IMR-90 (cell line): Measurements from ENCODE around the gene PDE4DIP. TPM values are rescaled to one million over a fixed set of nuclear protein-coding genes. Genes with fewer than 3 reads are reported as not detected.
"Not testable (repeated sequence)": the region's sequence is repeated elsewhere in the genome, so short reads cannot be mapped to it uniquely, and the experiment has no call there.

Experiments used
- ATAC-seq: fragments of 200-7000 bp; cut with Tn5 transposase; 2 replicates; pipeline ENCODE4 v1.9.1; 2020; ENCODE audit warnings: low read depth, mild to moderate bottlenecking, moderate library complexity
- BruUV-seq: library from RNA; stranded (reverse); fragments of 400-500 nt; replicated peaks from 2 replicates; lab custom pipeline; 2021; lab: Mats Ljungman, UMichigan
- CTCF ChIA-PET: fragments of 300-600 bp; formaldehyde crosslinking; extraction: SDS; loops from one replicate; lab custom pipeline; 2021; ENCODE audit warnings: antibody characterized with exemption; lab: Yijun Ruan, JAX
- POLR2A ChIA-PET: fragments of 300-600 bp; sonication (Branson Sonifier 250); formaldehyde crosslinking; loops from one replicate; lab custom pipeline; 2022; ENCODE audit warnings: antibody characterized with exemption; ENCODE audit not compliant: unreplicated experiment; lab: Charles Lee
- DNase-seq: peaks from one replicate; pipeline ENCODE4 v3.0.0; 2013
- H2AFZ ChIP-seq: replicated peaks from 2 replicates; pipeline ENCODE3; 2013; ENCODE audit warnings: low read length, mild to moderate bottlenecking; ENCODE audit not compliant: poor library complexity
- H2AK5ac ChIP-seq: 2 replicates; pipeline ENCODE4 v1.6.1; 2013; ENCODE audit warnings: low read depth, low read length, inconsistent platforms
- H2AK9ac ChIP-seq: replicated peaks from 2 replicates; pipeline ENCODE3; 2013; ENCODE audit warnings: mild to moderate bottlenecking, low read depth, low read length, moderate library complexity; ENCODE audit not compliant: poor library complexity
- H2BK120ac ChIP-seq: 2 replicates; pipeline ENCODE4 v1.6.1; 2013; ENCODE audit warnings: low read depth, low read length, inconsistent platforms
- H2BK15ac ChIP-seq: 3 replicates; pipeline ENCODE4 v1.6.1; 2013; ENCODE audit warnings: low read depth, low read length, inconsistent platforms
- H2BK20ac ChIP-seq: 2 replicates; pipeline ENCODE4 v1.6.1; 2013; ENCODE audit warnings: low read depth, mild to moderate bottlenecking, inconsistent platforms, low read length, moderate library complexity
- H2BK5ac ChIP-seq: 2 replicates; pipeline ENCODE4 v1.6.1; 2013; ENCODE audit warnings: mild to moderate bottlenecking, low read depth, low read length, inconsistent platforms; ENCODE audit not compliant: poor library complexity, severe bottlenecking
- H3K14ac ChIP-seq: replicated peaks from 2 replicates; pipeline ENCODE4 v1.6.1; 2013; ENCODE audit warnings: low read depth, low read length, inconsistent platforms
- H3K18ac ChIP-seq: 2 replicates; pipeline ENCODE4 v1.6.1; 2013; ENCODE audit warnings: low read depth, low read length, control low read depth
- H3K23ac ChIP-seq: 2 replicates; pipeline ENCODE4 v1.6.1; 2013; ENCODE audit warnings: low read depth, low read length, inconsistent platforms
- H3K27ac ChIP-seq: 2 replicates; pipeline ENCODE4 v1.5.1; 2013; ENCODE audit warnings: mild to moderate bottlenecking, control low read depth, low read length; ENCODE audit not compliant: insufficient read depth
- H3K27me3 ChIP-seq: 2 replicates; pipeline ENCODE4 v1.6.1; 2013; ENCODE audit warnings: low read length; ENCODE audit not compliant: control insufficient read depth, insufficient read depth
- H3K36me3 ChIP-seq: 2 replicates; pipeline ENCODE4 v1.6.1; 2013; ENCODE audit warnings: low read length, mixed read lengths; ENCODE audit not compliant: control insufficient read depth, insufficient read depth
- H3K4ac ChIP-seq: 2 replicates; pipeline ENCODE4 v1.6.1; 2013; ENCODE audit warnings: low read depth, low read length, inconsistent platforms
- H3K4me1 ChIP-seq: 2 replicates; pipeline ENCODE4 v1.6.1; 2013; ENCODE audit warnings: low read length, mixed read lengths; ENCODE audit not compliant: control insufficient read depth, insufficient read depth
- H3K4me2 ChIP-seq: 2 replicates; pipeline ENCODE4 v1.6.1; 2013; ENCODE audit warnings: low read depth, mild to moderate bottlenecking, control low read depth, low read length, moderate library complexity
- H3K4me3 ChIP-seq: 2 replicates; pipeline ENCODE4 v1.5.1; 2013; ENCODE audit warnings: low read depth, mild to moderate bottlenecking, control low read depth, low read length, moderate library complexity; ENCODE audit not compliant: insufficient read depth
- H3K56ac ChIP-seq: 2 replicates; pipeline ENCODE4 v1.6.1; 2013; ENCODE audit warnings: low read length, inconsistent platforms; ENCODE audit not compliant: insufficient read depth; ENCODE audit errors: extremely low read depth
- H3K79me1 ChIP-seq, 2 experiments: 2 replicates each; pipeline ENCODE4 v1.6.1; 2013; ENCODE audit warnings: low read length in 2 of 2, inconsistent platforms in 1 of 2, low read depth in 1 of 2
- H3K9ac ChIP-seq: 2 replicates; pipeline ENCODE4 v1.6.1; 2013; ENCODE audit warnings: low read depth, low read length, control low read depth
- H3K9me1 ChIP-seq: 2 replicates; pipeline ENCODE4 v1.6.1; 2013; ENCODE audit warnings: low read length, inconsistent platforms; ENCODE audit not compliant: insufficient read depth
- H3K9me3 ChIP-seq: 2 replicates; pipeline ENCODE4 v1.6.1; 2013; ENCODE audit warnings: low read length; ENCODE audit not compliant: control insufficient read depth, insufficient read depth
- H4K20me1 ChIP-seq: 2 replicates; pipeline ENCODE4 v1.6.1; 2013; ENCODE audit warnings: low read length, inconsistent platforms; ENCODE audit not compliant: insufficient read depth
- H4K5ac ChIP-seq: 2 replicates; pipeline ENCODE4 v1.6.1; 2013; ENCODE audit warnings: mild to moderate bottlenecking, low read depth, low read length, control low read depth
- H4K8ac ChIP-seq, 2 experiments: 2 replicates each; pipeline ENCODE4 v1.6.1; 2013; ENCODE audit warnings: low read depth in 2 of 2, low read length in 2 of 2, control low read depth in 1 of 2, inconsistent platforms in 1 of 2
- H4K91ac ChIP-seq: 2 replicates; pipeline ENCODE4 v1.6.1; 2013; ENCODE audit warnings: low read depth, low read length, inconsistent platforms; ENCODE audit not compliant: insufficient read depth
- WGBS, 2 experiments: methylation state at CpG; one replicate each; pipeline versions ENCODE4 v1.1.5 to v1.1.7; 2013; ENCODE audit warnings: missing lambda C conversion rate in 2 of 2; ENCODE audit not compliant: insufficient read length in 1 of 2; ENCODE audit errors: extremely low coverage in 2 of 2; 5-methylcytosine and 5-hydroxymethylcytosine counted together
- dilution Hi-C: fragments of 300-500 bp; cut with HindIII; formaldehyde crosslinking; loops from one replicate; pipeline ENCODE4 v1.14.3; 2018; ENCODE audit warnings: low sequenced_read_pairs; ENCODE audit not compliant: unreplicated experiment
- in situ Hi-C: fragments of 300-500 bp; cut with MboI; formaldehyde crosslinking; loops from 3 replicates; pipeline ENCODE4 v1.14.3; 2019; ENCODE audit warnings: low sequenced_read_pairs, inconsistent platforms, mixed read lengths
- intact Hi-C: fragments of 100-400 bp; cut with micrococcal nuclease; formaldehyde crosslinking; loops from 2 replicates; pipeline ENCODE4 v1.10.0; 2022
- polyA plus RNA-seq, 3 experiments: library from polyadenylated mRNA; depleted of rRNA; stranded (reverse); fragments of >200 nt; gene quantifications; 2 replicates each; pipeline ENCODE4 v1.2.3, GENCODE V29; 2012; ENCODE audit warnings: low replicate concordance in 1 of 3
- total RNA-seq: library from RNA; depleted of rRNA; stranded (reverse); fragments of >200 nt; gene quantifications from 2 replicates; pipeline ENCODE4 v1.2.3, GENCODE V29; 2012

PDE4DIP gene
- total and polyA plus RNA-seq, 2 of the 4 experiments (the other 2 are of a cell fraction): 36.7 to 74.4 TPM

DNA sequence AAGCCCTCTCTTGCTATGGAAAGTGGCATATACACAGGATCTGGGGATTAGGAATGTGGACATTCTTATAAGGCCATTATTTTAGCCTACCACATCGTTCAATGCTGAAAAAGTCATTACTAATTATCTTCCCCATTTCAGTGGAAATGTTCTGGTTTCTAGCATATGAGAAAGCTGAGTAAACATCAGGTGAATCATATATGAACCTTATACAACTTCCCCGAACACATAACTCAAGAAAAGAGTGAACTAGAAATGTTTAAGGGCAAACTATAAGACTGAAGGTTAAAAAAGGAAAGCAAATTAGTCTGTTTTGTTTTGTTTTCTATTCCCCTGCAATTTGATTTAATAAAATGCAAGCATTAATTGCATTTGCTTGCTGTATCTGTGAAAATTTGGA is 6.1 kb downstream of the PDE4DIP start:
- H3K18ac ChIP-seq, dilution Hi-C loops, H3K23ac ChIP-seq, H3K56ac ChIP-seq, H2BK5ac ChIP-seq, POLR2A ChIA-PET, H2BK120ac ChIP-seq, H4K91ac ChIP-seq, H4K5ac ChIP-seq, intact Hi-C loops, H2AK5ac ChIP-seq, H4K20me1 ChIP-seq, BruUV-seq, H3K4me2 ChIP-seq, ATAC-seq, H2BK20ac ChIP-seq, DNase-seq, H3K9me1 ChIP-seq, H3K27me3 ChIP-seq, H3K36me3 ChIP-seq, in situ Hi-C loops, H4K8ac ChIP-seq, H3K9me3 ChIP-seq, H3K14ac ChIP-seq, H3K4me1 ChIP-seq, H3K4me3 ChIP-seq, H3K27ac ChIP-seq, H3K79me1 ChIP-seq, H3K9ac ChIP-seq, CTCF ChIA-PET, H3K4ac ChIP-seq, H2AFZ ChIP-seq, H2AK9ac ChIP-seq, H2BK15ac ChIP-seq: not testable (repeated sequence)
- WGBS, 2 experiments: no CpG with 5 or more reads among the region's 2 CpGs

DNA sequence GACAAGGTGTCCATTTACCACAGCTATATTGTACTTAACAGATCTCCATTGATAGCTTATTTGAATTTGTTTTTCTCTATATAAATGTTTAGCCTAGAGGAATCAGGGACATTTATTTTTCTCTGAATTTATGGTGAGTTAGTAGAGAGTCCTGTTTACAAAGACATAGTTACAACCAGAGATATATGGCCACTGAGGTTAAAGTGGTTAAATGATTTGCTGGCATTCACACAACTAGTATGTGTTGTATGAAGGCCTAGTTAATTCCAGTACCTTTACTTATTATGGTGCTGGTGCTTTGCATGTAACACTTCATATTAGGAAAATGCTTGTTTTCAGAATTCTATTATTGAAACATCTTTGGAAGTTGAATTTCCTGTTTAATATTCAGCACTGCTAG is 6.6 kb downstream of the PDE4DIP start:
- H3K79me1 ChIP-seq, H2BK120ac ChIP-seq, H2BK20ac ChIP-seq, H3K4me2 ChIP-seq, H3K56ac ChIP-seq, H4K20me1 ChIP-seq, intact Hi-C loops, H3K9ac ChIP-seq, BruUV-seq, H3K4me1 ChIP-seq, H2AFZ ChIP-seq, H3K18ac ChIP-seq, DNase-seq, H4K5ac ChIP-seq, POLR2A ChIA-PET, H3K4ac ChIP-seq, H4K91ac ChIP-seq, ATAC-seq, H3K9me3 ChIP-seq, H3K27me3 ChIP-seq, H3K23ac ChIP-seq, H2BK15ac ChIP-seq, H2BK5ac ChIP-seq, H3K4me3 ChIP-seq, H2AK5ac ChIP-seq, H3K36me3 ChIP-seq, H3K9me1 ChIP-seq, in situ Hi-C loops, dilution Hi-C loops, CTCF ChIA-PET, H3K27ac ChIP-seq, H2AK9ac ChIP-seq, H4K8ac ChIP-seq, H3K14ac ChIP-seq: not testable (repeated sequence)
